DOHH2 (cell line): ENCODE measurements around the gene NFIB.

Source experiments
- CTCF ChIP-seq: fragments of 200-600 bp; sonication (generic); IDR thresholded peaks from one replicate; pipeline ENCODE4 v1.5.1; 2014; ENCODE audit warnings: antibody characterized with exemption, mild to moderate bottlenecking, low read depth, low read length; ENCODE audit not compliant: poor library complexity, severe bottlenecking
- EZH2phosphoT487 ChIP-seq: fragments of 200-600 bp; sonication (generic); IDR thresholded peaks from 2 replicates; pipeline ENCODE4 v1.6.1; 2017; ENCODE audit warnings: borderline replicate concordance, mild to moderate bottlenecking, antibody characterized with exemption, low read length, moderate library complexity, mixed read lengths

- TF ChIP-seq CTCF (no peak), EZH2phosphoT487 (no peak)
These were observed 206.0 kb downstream of the NFIB start for GRCh38 chr9:14107977-14108376.
